Fibroblast of the aortic adventitia (primary cell): ENCODE results near the gene SYT3. TPM values are rescaled to one million over a fixed set of nuclear protein-coding genes. Genes with fewer than 3 reads are reported as not detected.

Experiments used
- DNase-seq: peaks from one replicate; pipeline ENCODE4 v3.0.0-alpha.2; 2010; ENCODE audit warnings: low read depth
- H3K4me3 ChIP-seq: 2 replicates; pipeline ENCODE4 v1.5.1; 2011; ENCODE audit warnings: low read depth, mild to moderate bottlenecking, control low read depth, low read length, moderate library complexity
- total RNA-seq: library from RNA; depleted of rRNA; stranded (reverse); fragments of >200 nt; gene quantifications from 2 replicates; pipeline ENCODE4 v1.2.3, GENCODE V29; 2012; ENCODE audit warnings: low replicate concordance
- TF ChIP-seq, protein P1 (sequence below): IDR thresholded peaks from 2 replicates; pipeline ENCODE4 v1.5.1; 2011; ENCODE audit warnings: mild to moderate bottlenecking, low read length, control low read depth, inconsistent platforms; ENCODE audit not compliant: insufficient read depth

SYT3 gene
- total RNA-seq, 1 donor = 0.09 TPM

GRCh38 chr19:50676625-50677197 is 37.0 kb upstream of the SYT3 start:
- no peak overlapping the region for H3K4me3 ChIP-seq
- no peak for DNase-seq
- TF ChIP-seq, protein P1, sequence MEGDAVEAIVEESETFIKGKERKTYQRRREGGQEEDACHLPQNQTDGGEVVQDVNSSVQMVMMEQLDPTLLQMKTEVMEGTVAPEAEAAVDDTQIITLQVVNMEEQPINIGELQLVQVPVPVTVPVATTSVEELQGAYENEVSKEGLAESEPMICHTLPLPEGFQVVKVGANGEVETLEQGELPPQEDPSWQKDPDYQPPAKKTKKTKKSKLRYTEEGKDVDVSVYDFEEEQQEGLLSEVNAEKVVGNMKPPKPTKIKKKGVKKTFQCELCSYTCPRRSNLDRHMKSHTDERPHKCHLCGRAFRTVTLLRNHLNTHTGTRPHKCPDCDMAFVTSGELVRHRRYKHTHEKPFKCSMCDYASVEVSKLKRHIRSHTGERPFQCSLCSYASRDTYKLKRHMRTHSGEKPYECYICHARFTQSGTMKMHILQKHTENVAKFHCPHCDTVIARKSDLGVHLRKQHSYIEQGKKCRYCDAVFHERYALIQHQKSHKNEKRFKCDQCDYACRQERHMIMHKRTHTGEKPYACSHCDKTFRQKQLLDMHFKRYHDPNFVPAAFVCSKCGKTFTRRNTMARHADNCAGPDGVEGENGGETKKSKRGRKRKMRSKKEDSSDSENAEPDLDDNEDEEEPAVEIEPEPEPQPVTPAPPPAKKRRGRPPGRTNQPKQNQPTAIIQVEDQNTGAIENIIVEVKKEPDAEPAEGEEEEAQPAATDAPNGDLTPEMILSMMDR = no peak

DNA sequence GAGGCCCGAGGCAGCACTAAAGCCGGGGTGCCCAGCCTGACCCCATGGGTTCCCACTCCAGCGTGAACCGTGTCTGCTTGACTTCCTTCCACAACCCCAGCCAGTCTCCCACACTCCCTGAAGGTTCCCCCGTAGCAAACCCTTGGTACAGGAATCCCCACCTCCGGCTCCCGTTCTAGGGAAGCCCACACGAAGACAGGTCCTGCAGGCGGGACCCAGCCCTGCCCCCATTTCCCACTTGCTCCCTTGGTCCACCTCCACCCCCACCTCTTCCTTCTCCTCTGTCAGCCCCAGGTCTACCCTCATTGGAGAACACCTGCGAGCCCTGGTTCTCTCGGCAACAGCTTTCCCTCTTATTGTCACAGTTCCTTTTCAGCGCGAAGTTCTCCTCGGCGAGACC is 33.4 kb upstream of the SYT3 start:
- TF ChIP-seq, protein P1 = no peak
- H3K4me3 ChIP-seq = no peak overlapping the region
- no peak for DNase-seq

DNA sequence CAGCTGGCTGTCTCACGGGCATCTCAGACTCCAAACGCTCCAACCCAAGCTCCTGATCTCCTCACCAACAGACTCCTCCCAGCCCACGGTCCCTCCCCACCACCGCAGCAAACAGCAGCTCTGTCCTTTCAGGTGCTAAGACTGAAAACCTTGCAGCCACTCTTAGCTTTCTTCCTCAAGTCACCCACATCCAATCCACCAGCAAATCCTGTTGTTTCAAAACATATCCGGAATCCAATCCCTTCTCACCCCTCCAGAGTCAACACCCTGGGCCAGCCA is 30.4 kb upstream of the SYT3 start:
- TF ChIP-seq, protein P1 = no peak
- no peak for DNase-seq
- no peak overlapping the region for H3K4me3 ChIP-seq

GRCh38 chr19:50669302-50670101 is 29.8 kb upstream of the SYT3 start:
- no peak overlapping the region for H3K4me3 ChIP-seq
- DNase-seq = peak; percentile 44
- TF ChIP-seq, protein P1 = peak; percentile 82

GRCh38 chr19:50668879-50669278 is 29.2 kb upstream of the SYT3 start:
- TF ChIP-seq, protein P1 = no peak
- DNase-seq = no peak
- no peak overlapping the region for H3K4me3 ChIP-seq

GRCh38 chr19:50668416-50668815 is 28.7 kb upstream of the SYT3 start:
- TF ChIP-seq, protein P1 = no peak
- no peak for DNase-seq
- no peak overlapping the region for H3K4me3 ChIP-seq
